ENCODE data around the gene RHBDD1.

RHBDD1 gene

DNA sequence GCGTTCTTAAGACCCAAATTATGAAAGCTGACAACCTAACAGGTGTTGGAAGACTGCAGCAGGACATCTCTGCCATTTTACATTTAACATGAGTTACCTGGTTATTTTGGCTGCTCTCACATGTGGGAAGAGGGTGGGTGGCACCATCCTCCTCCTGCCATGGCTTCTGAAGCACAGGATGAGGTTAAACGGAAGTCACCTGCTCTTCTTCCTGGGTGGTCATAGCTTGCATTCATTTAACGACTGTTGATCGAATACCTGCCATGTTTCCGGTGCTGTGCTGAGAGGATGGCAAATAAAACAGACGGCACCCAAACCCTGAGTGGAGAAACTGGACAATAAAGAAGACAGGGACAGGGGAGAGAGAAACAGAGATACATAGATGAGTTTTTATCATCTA lies 118.0 kb downstream of the RHBDD1 start:
- Histone ChIP-seq H4K8ac (ENCODE audit: low read depth, low read length) (no peak overlapping the region), H3K4me3 (ENCODE audit: low read length in 2 of 2) (no peak overlapping the region), H3K4me1 (ENCODE audit: control insufficient read depth in 2 of 2, insufficient read depth in 1 of 2, low read depth in 1 of 2, low read length in 2 of 2) (no peaks in the 10 kb centered on the region), H3K36me3 (replicated peaks in 1 of 2; ENCODE audit: control insufficient read depth in 2 of 2, insufficient read depth in 2 of 2, low read length in 2 of 2) (no peaks in the 10 kb centered on the region), H2BK120ac (ENCODE audit: low read depth, low read length) (no peak overlapping the region), H3K79me1 (ENCODE audit: low read depth, low read length) (no peaks in the 10 kb centered on the region), H2BK12ac (ENCODE audit: low read length) (no peak overlapping the region), H3K27ac (replicated peaks; ENCODE audit: low read length) (no peak overlapping the region), H4K91ac (ENCODE audit: low read depth, low read length, poor library complexity) (no peak overlapping the region), H2AK5ac (ENCODE audit: low read depth, low read length) (no peak overlapping the region), H3K23ac (ENCODE audit: low read depth, low read length, poor library complexity) (no peak overlapping the region), H2AFZ (ENCODE audit: low read length) (no peak overlapping the region), H3K4ac (ENCODE audit: low read length) (no peak overlapping the region), H3K4me2 (ENCODE audit: insufficient read depth, low read length, poor library complexity, severe bottlenecking) (no peak overlapping the region), H3K14ac (ENCODE audit: low read length) (no peak overlapping the region), H2BK15ac (ENCODE audit: low read length) (no peak overlapping the region), H3K27me3 (ENCODE audit: control insufficient read depth in 3 of 3, insufficient read depth in 3 of 3, low read depth in 1 of 3, low read length in 3 of 3) (no peaks in the 10 kb centered on the region), H3K9ac (ENCODE audit: low read depth, low read length, poor library complexity) (no peak overlapping the region), H2BK5ac (ENCODE audit: low read length) (no peak overlapping the region), H3K9me3 (replicated peaks in 1 of 2; ENCODE audit: control insufficient read depth in 2 of 2, insufficient read depth in 1 of 2, low read depth in 1 of 2, low read length in 2 of 2) (peaks cover 2 to 3% of the 10 kb centered on the region in 2 donors), H3K18ac (ENCODE audit: low read length) (no peak overlapping the region)
- no CpG with 5 or more reads among the region's 6 CpGs for WGBS, 2 donors (ENCODE audit: extremely low coverage in 2 of 2, insufficient read length in 2 of 2, insufficient replicate concordance in 1 of 2)
- no peak for DNase-seq (ENCODE audit: low spot score)

GRCh38 chr2:226956659-226957058 lies 120.8 kb downstream of the RHBDD1 start:
- Histone ChIP-seq H2AFZ (ENCODE audit: low read length) (no peak overlapping the region), H3K27me3 (ENCODE audit: control insufficient read depth in 3 of 3, insufficient read depth in 3 of 3, low read depth in 1 of 3, low read length in 3 of 3) (no peaks in the 10 kb centered on the region), H2BK120ac (ENCODE audit: low read depth, low read length) (no peak overlapping the region), H3K36me3 (replicated peaks in 1 of 2; ENCODE audit: control insufficient read depth in 2 of 2, insufficient read depth in 2 of 2, low read length in 2 of 2) (no peaks in the 10 kb centered on the region), H3K18ac (ENCODE audit: low read length) (no peak overlapping the region), H3K9ac (ENCODE audit: low read depth, low read length, poor library complexity) (no peak overlapping the region), H3K4me3 (ENCODE audit: low read length in 2 of 2) (no peak overlapping the region), H3K14ac (ENCODE audit: low read length) (no peak overlapping the region), H3K23ac (ENCODE audit: low read depth, low read length, poor library complexity) (no peak overlapping the region), H3K79me1 (ENCODE audit: low read depth, low read length) (no peaks in the 10 kb centered on the region), H3K4me2 (ENCODE audit: insufficient read depth, low read length, poor library complexity, severe bottlenecking) (no peak overlapping the region), H2BK15ac (ENCODE audit: low read length) (no peak overlapping the region), H2BK12ac (ENCODE audit: low read length) (no peak overlapping the region), H4K8ac (ENCODE audit: low read depth, low read length) (no peak overlapping the region), H4K91ac (ENCODE audit: low read depth, low read length, poor library complexity) (no peak overlapping the region), H3K4me1 (ENCODE audit: control insufficient read depth in 2 of 2, insufficient read depth in 1 of 2, low read depth in 1 of 2, low read length in 2 of 2) (no peaks in the 10 kb centered on the region), H3K9me3 (replicated peaks in 1 of 2; ENCODE audit: control insufficient read depth in 2 of 2, insufficient read depth in 1 of 2, low read depth in 1 of 2, low read length in 2 of 2) (peaks cover 2 to 10% of the 10 kb centered on the region in 2 donors), H2BK5ac (ENCODE audit: low read length) (no peak overlapping the region), H2AK5ac (ENCODE audit: low read depth, low read length) (no peak overlapping the region), H3K4ac (ENCODE audit: low read length) (no peak overlapping the region), H3K27ac (replicated peaks; ENCODE audit: low read length) (no peak overlapping the region)
- WGBS, 2 donors (ENCODE audit: extremely low coverage in 2 of 2, insufficient read length in 2 of 2, insufficient replicate concordance in 1 of 2) = no CpG with 5 or more reads among the region's 1 CpG
- no peak for DNase-seq (ENCODE audit: low spot score)

DNA sequence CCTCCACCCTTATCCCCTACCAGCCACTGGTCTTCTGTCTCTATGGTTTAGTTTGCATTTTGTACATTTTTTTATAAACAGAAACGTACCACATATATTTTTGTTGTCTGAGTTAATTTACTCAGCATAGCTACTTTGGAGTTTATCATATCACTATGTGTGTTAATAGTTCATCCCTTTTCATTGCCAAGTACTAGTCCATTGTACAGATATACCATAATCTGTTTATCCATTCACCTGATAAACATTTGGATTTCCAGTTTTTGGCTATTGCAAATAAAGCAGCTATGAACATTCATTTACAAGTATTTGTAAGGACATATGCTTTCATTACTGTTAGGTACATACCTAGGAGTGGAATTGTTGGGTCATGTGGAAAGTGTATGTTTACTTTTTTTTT lies 123.6 kb downstream of the RHBDD1 start:
- no peak overlapping the region for H2BK120ac ChIP-seq (ENCODE audit: low read depth, low read length)
- no peaks in the 10 kb centered on the region for H3K4me1 ChIP-seq (ENCODE audit: control insufficient read depth in 2 of 2, insufficient read depth in 1 of 2, low read depth in 1 of 2, low read length in 2 of 2)
- no peak overlapping the region for H3K4ac ChIP-seq (ENCODE audit: low read length)
- H3K79me1 ChIP-seq (ENCODE audit: low read depth, low read length) = no peaks in the 10 kb centered on the region
- H2BK15ac ChIP-seq (ENCODE audit: low read length) = no peak overlapping the region
- no peak overlapping the region for H2AK5ac ChIP-seq (ENCODE audit: low read depth, low read length)
- no CpG with 5 or more reads among the region's 1 CpG for WGBS, 2 donors (ENCODE audit: extremely low coverage in 2 of 2, insufficient read length in 2 of 2, insufficient replicate concordance in 1 of 2)
- no peak overlapping the region for H3K14ac ChIP-seq (ENCODE audit: low read length)
- no peak overlapping the region for H3K4me2 ChIP-seq (ENCODE audit: insufficient read depth, low read length, poor library complexity, severe bottlenecking)
- H3K9me3 ChIP-seq (replicated peaks in 1 of 2; ENCODE audit: control insufficient read depth in 2 of 2, insufficient read depth in 1 of 2, low read depth in 1 of 2, low read length in 2 of 2) = peaks cover 2 to 10% of the 10 kb centered on the region in 2 donors
- H4K91ac ChIP-seq (ENCODE audit: low read depth, low read length, poor library complexity) = no peak overlapping the region
- no peak for DNase-seq (ENCODE audit: low spot score)
- H2BK5ac ChIP-seq (ENCODE audit: low read length) = no peak overlapping the region
- H3K4me3 ChIP-seq (ENCODE audit: low read length in 2 of 2) = no peak overlapping the region
- no peak overlapping the region for H3K27ac ChIP-seq (replicated peaks; ENCODE audit: low read length)
- H3K9ac ChIP-seq (ENCODE audit: low read depth, low read length, poor library complexity) = no peak overlapping the region
- H3K36me3 ChIP-seq (replicated peaks in 1 of 2; ENCODE audit: control insufficient read depth in 2 of 2, insufficient read depth in 2 of 2, low read length in 2 of 2) = no peaks in the 10 kb centered on the region
- no peak overlapping the region for H2AFZ ChIP-seq (ENCODE audit: low read length)
- no peak overlapping the region for H3K18ac ChIP-seq (ENCODE audit: low read length)
- H3K23ac ChIP-seq (ENCODE audit: low read depth, low read length, poor library complexity) = no peak overlapping the region
- H2BK12ac ChIP-seq (ENCODE audit: low read length) = no peak overlapping the region
- no peak overlapping the region for H4K8ac ChIP-seq (ENCODE audit: low read depth, low read length)
- H3K27me3 ChIP-seq (ENCODE audit: control insufficient read depth in 3 of 3, insufficient read depth in 3 of 3, low read depth in 1 of 3, low read length in 3 of 3) = no peaks in the 10 kb centered on the region

DNA sequence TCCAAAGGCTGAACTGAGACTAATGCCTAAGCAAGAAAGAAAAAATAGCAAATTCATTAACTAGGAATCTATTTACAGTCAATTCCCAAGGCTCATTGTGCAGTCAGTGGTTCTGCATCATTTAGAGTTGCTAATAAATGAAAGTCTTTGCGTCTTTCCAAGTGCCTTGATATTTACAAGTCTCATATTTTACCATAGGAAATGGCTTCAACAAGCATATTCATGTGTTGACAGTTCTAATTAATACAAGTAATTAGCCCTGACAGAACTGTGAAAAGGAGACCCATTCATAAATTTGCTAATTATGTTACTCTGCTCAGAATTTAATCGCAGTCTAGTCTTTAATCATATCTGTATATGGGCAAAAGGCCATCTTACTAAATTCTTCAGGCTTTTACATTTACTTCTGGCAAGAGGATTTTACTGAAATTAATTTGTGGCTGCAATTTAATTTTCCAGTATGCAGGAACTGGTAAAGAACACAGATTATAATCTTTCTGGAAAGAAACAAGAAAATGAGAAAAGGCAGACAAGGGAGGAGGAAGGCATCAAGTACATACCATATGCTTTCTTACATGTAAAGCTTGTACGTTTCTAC lies 126.4 kb downstream of the RHBDD1 start:
- no peak overlapping the region for H2BK12ac ChIP-seq (ENCODE audit: low read length)
- no peak overlapping the region for H3K4me3 ChIP-seq (ENCODE audit: low read length in 2 of 2)
- no peak overlapping the region for H3K4ac ChIP-seq (ENCODE audit: low read length)
- H3K18ac ChIP-seq (ENCODE audit: low read length) = no peak overlapping the region
- no peak overlapping the region for H2AFZ ChIP-seq (ENCODE audit: low read length)
- no peak overlapping the region for H2BK120ac ChIP-seq (ENCODE audit: low read depth, low read length)
- H3K27ac ChIP-seq (replicated peaks; ENCODE audit: low read length) = no peak overlapping the region
- no peak for DNase-seq (ENCODE audit: low spot score)
- WGBS, 2 donors (ENCODE audit: extremely low coverage in 2 of 2, insufficient read length in 2 of 2, insufficient replicate concordance in 1 of 2) = no CpG with 5 or more reads among the region's 3 CpGs
- peaks cover 2 to 10% of the 10 kb centered on the region in 2 donors for H3K9me3 ChIP-seq (replicated peaks in 1 of 2; ENCODE audit: control insufficient read depth in 2 of 2, insufficient read depth in 1 of 2, low read depth in 1 of 2, low read length in 2 of 2)
- H3K36me3 ChIP-seq (replicated peaks in 1 of 2; ENCODE audit: control insufficient read depth in 2 of 2, insufficient read depth in 2 of 2, low read length in 2 of 2) = no peaks in the 10 kb centered on the region
- H2AK5ac ChIP-seq (ENCODE audit: low read depth, low read length) = no peak overlapping the region
- H3K14ac ChIP-seq (ENCODE audit: low read length) = no peak overlapping the region
- H3K4me2 ChIP-seq (ENCODE audit: insufficient read depth, low read length, poor library complexity, severe bottlenecking) = no peak overlapping the region
- no peak overlapping the region for H4K91ac ChIP-seq (ENCODE audit: low read depth, low read length, poor library complexity)
- no peak overlapping the region for H3K23ac ChIP-seq (ENCODE audit: low read depth, low read length, poor library complexity)
- H2BK15ac ChIP-seq (ENCODE audit: low read length) = no peak overlapping the region
- H3K4me1 ChIP-seq (ENCODE audit: control insufficient read depth in 2 of 2, insufficient read depth in 1 of 2, low read depth in 1 of 2, low read length in 2 of 2) = no peaks in the 10 kb centered on the region
- H4K8ac ChIP-seq (ENCODE audit: low read depth, low read length) = no peak overlapping the region
- H3K27me3 ChIP-seq (ENCODE audit: control insufficient read depth in 3 of 3, insufficient read depth in 3 of 3, low read depth in 1 of 3, low read length in 3 of 3) = no peaks in the 10 kb centered on the region
- H3K79me1 ChIP-seq (ENCODE audit: low read depth, low read length) = no peaks in the 10 kb centered on the region
- H3K9ac ChIP-seq (ENCODE audit: low read depth, low read length, poor library complexity) = no peak overlapping the region
- H2BK5ac ChIP-seq (ENCODE audit: low read length) = no peak overlapping the region
